Prostate gland (tissue), 2 donors: ENCODE measurements around the gene ACD.

ENCODE experiments used
- POLR2A ChIP-seq: fragments of 450-650 bp; IDR thresholded peaks from one replicate; pipeline ENCODE4 v1.6.1; 2016; ENCODE audit warnings: antibody characterized with exemption, mild to moderate bottlenecking
- POLR2AphosphoS5 ChIP-seq: sonication (generic); formaldehyde crosslinking; IDR thresholded peaks from one replicate; pipeline ENCODE4 v1.6.1; 2017; ENCODE audit warnings: antibody characterized with exemption
- TF ChIP-seq, protein P1 (sequence below), 4 experiments: fragments of 200-600 bp in 2 of 4; fragments of 450-650 bp in 2 of 4; sonication (generic) in 2 of 4; IDR thresholded peaks; 1 replicate in 3 of 4; 2 replicates in 1 of 4; pipeline ENCODE4 v1.5.1; 2016 to 2019; ENCODE audit warnings: antibody characterized with exemption in 4 of 4, mild to moderate bottlenecking in 2 of 4, moderate library complexity in 2 of 4

DNA sequence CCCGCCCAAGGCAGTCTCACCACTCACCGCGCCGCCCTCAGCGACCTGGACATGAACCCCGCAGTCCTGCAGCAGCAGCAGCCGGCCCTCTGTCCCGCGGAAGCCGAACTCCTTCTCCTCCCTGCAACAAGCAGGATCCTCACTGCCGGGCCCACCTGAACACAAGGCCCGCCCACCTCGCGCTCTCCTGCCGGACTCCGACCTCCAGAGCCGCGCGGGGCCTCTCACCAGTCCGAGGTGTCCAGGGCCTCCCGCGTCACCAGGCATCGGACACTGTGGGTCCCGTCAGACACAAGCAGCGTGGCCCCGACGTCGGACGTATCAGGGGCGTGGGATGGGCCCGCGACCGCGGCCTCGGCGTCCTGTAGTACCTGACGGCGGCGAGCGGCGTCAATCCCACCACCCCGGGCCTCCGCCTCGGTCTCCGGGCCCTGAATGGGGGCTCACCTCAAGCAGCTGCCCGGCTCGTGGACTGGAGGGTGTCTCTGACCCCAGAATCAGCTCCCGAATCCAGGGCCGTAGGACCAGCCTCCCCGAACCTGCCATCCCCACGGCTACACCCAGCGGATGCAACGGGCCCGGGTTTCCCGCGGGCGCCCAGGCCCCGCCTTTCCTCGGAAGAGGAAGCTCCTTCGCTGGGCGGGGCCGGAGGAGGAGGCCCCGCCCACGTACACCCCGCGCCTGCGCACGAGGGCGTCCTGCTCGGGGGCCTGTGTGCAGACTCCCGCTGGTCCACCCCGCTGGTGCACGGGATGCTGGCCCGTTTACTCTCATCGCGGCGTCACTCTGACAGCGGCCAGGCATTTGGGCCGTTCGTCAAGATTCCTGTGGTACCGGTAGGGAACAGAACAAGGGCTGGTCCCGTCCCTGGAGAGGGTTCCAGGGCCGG lies at the start of gene ACD:
- TF ChIP-seq, protein P1, sequence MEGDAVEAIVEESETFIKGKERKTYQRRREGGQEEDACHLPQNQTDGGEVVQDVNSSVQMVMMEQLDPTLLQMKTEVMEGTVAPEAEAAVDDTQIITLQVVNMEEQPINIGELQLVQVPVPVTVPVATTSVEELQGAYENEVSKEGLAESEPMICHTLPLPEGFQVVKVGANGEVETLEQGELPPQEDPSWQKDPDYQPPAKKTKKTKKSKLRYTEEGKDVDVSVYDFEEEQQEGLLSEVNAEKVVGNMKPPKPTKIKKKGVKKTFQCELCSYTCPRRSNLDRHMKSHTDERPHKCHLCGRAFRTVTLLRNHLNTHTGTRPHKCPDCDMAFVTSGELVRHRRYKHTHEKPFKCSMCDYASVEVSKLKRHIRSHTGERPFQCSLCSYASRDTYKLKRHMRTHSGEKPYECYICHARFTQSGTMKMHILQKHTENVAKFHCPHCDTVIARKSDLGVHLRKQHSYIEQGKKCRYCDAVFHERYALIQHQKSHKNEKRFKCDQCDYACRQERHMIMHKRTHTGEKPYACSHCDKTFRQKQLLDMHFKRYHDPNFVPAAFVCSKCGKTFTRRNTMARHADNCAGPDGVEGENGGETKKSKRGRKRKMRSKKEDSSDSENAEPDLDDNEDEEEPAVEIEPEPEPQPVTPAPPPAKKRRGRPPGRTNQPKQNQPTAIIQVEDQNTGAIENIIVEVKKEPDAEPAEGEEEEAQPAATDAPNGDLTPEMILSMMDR (IDR thresholded peaks at IDR 0.05): peak in 1 of 4 experiments; percentile 4
- TF ChIP-seq POLR2AphosphoS5 (peak; percentile 91), POLR2A (peak; percentile 77)
